Prostate gland (tissue), 2 donors: ENCODE results near the gene ZMPSTE24. TPM values are rescaled to one million over a fixed set of nuclear protein-coding genes. Genes with fewer than 3 reads are reported as not detected.
"Not testable (repeated sequence)": the region's sequence is repeated elsewhere in the genome, so short reads cannot be mapped to it uniquely, and the experiment has no call there.

ENCODE experiments used
- DNase-seq: peaks from one replicate; pipeline ENCODE4 v3.0.0-alpha.2; 2019; ENCODE audit warnings: low spot score
- H3K27ac ChIP-seq, 2 donors: fragments of 200-600 bp; sonication (generic); 2 replicates each; pipeline ENCODE4 v1.5.1; 2017 to 2019
- H3K27me3 ChIP-seq: fragments of 200-600 bp; sonication (generic); replicated peaks from 2 replicates; pipeline ENCODE4 v1.5.1; 2019; ENCODE audit not compliant: insufficient read depth
- H3K36me3 ChIP-seq, 2 donors: fragments of 200-600 bp; sonication (generic); 1 replicate in 1 of 2; 2 replicates in 1 of 2; pipeline versions ENCODE4 v1.5.1 to v1.8.1; 2017 to 2019
- H3K4me1 ChIP-seq: fragments of 200-600 bp; sonication (generic); replicated peaks from 2 replicates; pipeline ENCODE4 v1.5.1; 2019
- H3K4me3 ChIP-seq, 2 donors: fragments of 200-600 bp; sonication (generic); 2 replicates each; pipeline ENCODE4 v1.5.1; 2017 to 2019
- H3K9me3 ChIP-seq: fragments of 200-600 bp; sonication (generic); 2 replicates; pipeline ENCODE4 v1.5.1; 2017
- POLR2A ChIP-seq: fragments of 450-650 bp; IDR thresholded peaks from one replicate; pipeline ENCODE4 v1.6.1; 2016; ENCODE audit warnings: antibody characterized with exemption, mild to moderate bottlenecking
- POLR2AphosphoS5 ChIP-seq: sonication (generic); formaldehyde crosslinking; IDR thresholded peaks from one replicate; pipeline ENCODE4 v1.6.1; 2017; ENCODE audit warnings: antibody characterized with exemption
- WGBS: methylation state at CpG from one replicate; pipeline ENCODE4 v1.1.5; 2018; 5-methylcytosine and 5-hydroxymethylcytosine counted together
- intact Hi-C: fragments of 100-400 bp; cut with DNase I; formaldehyde crosslinking; loops from one replicate; pipeline ENCODE4 v1.14.2; 2022
- total RNA-seq, 2 donors: library from RNA; depleted of rRNA; stranded (reverse); fragments of >200 nt; gene quantifications; one replicate each; pipeline ENCODE4 v1.1.0, GENCODE V29; 2016
- TF ChIP-seq, protein P1 (sequence below), 4 experiments: fragments of 200-600 bp in 2 of 4; fragments of 450-650 bp in 2 of 4; sonication (generic) in 2 of 4; IDR thresholded peaks; 1 replicate in 3 of 4; 2 replicates in 1 of 4; pipeline ENCODE4 v1.5.1; 2016 to 2019; ENCODE audit warnings: antibody characterized with exemption in 4 of 4, mild to moderate bottlenecking in 2 of 4, moderate library complexity in 2 of 4

Gene ZMPSTE24
- total RNA-seq: 10 to 100 TPM; 32.8 to 57.7 TPM

DNA sequence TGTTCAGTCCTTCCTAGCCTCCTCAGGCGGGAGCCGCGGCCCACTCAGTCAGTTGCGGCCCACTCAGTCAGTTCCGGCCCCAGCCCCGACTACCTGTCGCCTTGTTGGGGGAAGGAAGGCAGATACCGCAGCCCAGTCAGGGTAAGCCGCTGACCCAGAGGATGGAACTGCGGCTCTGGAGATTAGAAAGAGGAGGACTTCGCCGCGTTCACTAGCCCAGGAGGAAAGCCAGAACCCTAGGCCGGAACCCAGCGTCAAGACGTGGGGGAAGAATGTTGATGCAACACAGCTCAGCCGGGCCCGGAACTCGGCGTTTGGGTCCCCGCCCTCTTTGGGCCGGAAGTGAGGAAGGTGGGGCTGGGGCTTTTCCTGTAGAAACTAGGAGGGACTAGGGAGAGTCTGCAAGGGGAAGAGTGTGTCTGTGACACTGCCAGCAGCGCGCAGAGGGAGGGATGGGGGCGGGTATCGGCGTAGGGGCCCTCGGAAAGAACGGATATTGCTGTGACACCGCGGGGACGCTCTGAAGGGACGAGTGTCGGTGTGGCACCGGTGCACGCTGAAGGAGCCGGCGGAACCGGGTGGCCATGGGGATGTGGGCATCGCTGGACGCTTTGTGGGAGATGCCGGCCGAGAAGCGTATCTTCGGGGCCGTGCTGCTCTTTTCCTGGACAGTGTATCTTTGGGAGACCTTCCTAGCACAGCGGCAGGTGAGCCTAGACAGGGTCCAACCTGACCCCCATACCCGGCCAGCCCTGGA lies at the start of gene ZMPSTE24:
ZMPSTE24 (plus strand) TSS at position 549 of the 757 bp plus-strand sequence; CDS start at position 585, 36 bp downstream.
- WGBS: under 1% methylated on average over 48 of the region's 48 CpGs
- Histone ChIP-seq H3K27ac (peak within 1 kb of the TSS; percentile 89 to 93), H3K36me3 (peaks cover 0 to 13% of the 10 kb centered on the region in 2 donors), H3K27me3 (no peaks in the 10 kb centered on the region), H3K9me3 (no peaks in the 10 kb centered on the region), H3K4me3 (peak within 1 kb of the TSS; percentile 67 to 68), H3K4me1 (no peaks in the 10 kb centered on the region)
- peak; percentile 94 for DNase-seq
- intact Hi-C loops: loop anchor here (5.0 kb wide), 1 partner anchor 96 kb away; the partner anchor contains the start of gene RLF
- TF ChIP-seq POLR2AphosphoS5 (peak; percentile 92), POLR2A (peak; percentile 35)
- TF ChIP-seq, protein P1, sequence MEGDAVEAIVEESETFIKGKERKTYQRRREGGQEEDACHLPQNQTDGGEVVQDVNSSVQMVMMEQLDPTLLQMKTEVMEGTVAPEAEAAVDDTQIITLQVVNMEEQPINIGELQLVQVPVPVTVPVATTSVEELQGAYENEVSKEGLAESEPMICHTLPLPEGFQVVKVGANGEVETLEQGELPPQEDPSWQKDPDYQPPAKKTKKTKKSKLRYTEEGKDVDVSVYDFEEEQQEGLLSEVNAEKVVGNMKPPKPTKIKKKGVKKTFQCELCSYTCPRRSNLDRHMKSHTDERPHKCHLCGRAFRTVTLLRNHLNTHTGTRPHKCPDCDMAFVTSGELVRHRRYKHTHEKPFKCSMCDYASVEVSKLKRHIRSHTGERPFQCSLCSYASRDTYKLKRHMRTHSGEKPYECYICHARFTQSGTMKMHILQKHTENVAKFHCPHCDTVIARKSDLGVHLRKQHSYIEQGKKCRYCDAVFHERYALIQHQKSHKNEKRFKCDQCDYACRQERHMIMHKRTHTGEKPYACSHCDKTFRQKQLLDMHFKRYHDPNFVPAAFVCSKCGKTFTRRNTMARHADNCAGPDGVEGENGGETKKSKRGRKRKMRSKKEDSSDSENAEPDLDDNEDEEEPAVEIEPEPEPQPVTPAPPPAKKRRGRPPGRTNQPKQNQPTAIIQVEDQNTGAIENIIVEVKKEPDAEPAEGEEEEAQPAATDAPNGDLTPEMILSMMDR (IDR thresholded peaks at IDR 0.05): peak in 2 of 4 experiments; percentile 10 to 17

DNA sequence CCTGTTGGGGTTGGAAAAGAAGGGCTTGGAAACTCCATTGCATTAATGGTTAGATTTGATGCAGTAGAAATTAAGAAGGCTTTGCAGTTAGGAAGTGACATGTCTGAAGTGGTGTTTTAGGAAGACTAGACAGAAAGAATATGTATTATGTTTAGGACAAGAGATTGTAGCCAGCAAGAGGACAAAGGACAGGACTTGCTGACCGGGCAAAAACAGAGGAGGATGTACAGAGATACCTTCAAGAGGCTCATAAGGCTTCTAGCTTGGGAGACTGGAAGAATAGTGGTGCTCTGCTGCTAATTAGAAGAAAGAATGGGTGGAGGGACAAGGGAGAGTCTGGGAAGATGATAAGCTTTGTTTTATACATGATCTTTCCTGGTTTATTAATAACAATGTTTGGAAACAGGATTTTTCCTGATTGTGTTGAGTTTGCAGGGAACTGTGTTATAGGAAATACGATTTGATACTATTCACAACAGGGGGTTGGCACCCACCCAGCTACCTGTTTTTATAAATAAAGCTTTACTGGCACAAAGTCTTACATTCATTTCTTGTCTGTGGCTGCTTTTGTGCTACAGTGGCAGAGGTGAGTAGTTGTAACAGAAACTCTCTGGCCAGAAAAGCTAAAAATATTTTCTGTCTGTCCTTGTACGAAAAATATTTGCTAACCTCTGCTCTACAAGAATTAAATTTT lies 47.4 kb upstream of the ZMPSTE24 start:
- WGBS: 89% methylated on average over 3 of the region's 3 CpGs
- TF ChIP-seq, protein P1 (IDR thresholded peaks at IDR 0.05): no peak
- TF ChIP-seq POLR2A (no peak), POLR2AphosphoS5 (no peak)
- H3K27me3 ChIP-seq: no peaks in the 10 kb centered on the region
- no peaks in the 10 kb centered on the region for H3K36me3 ChIP-seq
- H3K4me1 ChIP-seq: no peaks in the 10 kb centered on the region
- no peaks in the 10 kb centered on the region for H3K9me3 ChIP-seq
- H3K4me3 ChIP-seq: no peak overlapping the region
- intact Hi-C loops: no loop called here
- H3K27ac ChIP-seq: no peak overlapping the region
- DNase-seq: no peak

DNA sequence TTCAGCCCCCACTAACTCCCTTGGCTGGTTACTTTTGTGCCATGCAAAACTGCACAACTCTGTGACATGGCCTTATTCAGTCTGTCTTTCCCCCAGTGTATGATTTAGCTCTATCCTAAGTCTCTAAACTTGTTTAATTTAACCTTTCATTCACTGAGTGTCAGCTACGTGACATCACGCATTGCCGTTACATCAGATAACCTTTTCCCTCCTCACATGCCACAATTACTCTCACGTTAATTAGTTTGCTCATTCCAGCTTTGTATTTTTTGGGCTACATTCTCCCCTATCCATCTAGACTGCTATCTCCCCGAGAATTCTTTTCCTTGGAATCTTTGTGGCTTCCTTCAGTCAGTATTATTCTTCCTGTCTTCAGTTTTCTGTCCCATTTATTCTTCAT lies 39.7 kb upstream of the ZMPSTE24 start:
- Histone ChIP-seq H3K36me3 (no peaks in the 10 kb centered on the region), H3K9me3 (no peaks in the 10 kb centered on the region), H3K27ac (no peak overlapping the region), H3K4me1 (no peaks in the 10 kb centered on the region), H3K4me3 (no peak overlapping the region), H3K27me3 (no peaks in the 10 kb centered on the region)
- DNase-seq: no peak
- 93% methylated on average over 5 of the region's 5 CpGs for WGBS
- intact Hi-C loops: no loop called here
- TF ChIP-seq, protein P1 (IDR thresholded peaks at IDR 0.05): no peak
- TF ChIP-seq POLR2A (no peak), POLR2AphosphoS5 (no peak)

DNA sequence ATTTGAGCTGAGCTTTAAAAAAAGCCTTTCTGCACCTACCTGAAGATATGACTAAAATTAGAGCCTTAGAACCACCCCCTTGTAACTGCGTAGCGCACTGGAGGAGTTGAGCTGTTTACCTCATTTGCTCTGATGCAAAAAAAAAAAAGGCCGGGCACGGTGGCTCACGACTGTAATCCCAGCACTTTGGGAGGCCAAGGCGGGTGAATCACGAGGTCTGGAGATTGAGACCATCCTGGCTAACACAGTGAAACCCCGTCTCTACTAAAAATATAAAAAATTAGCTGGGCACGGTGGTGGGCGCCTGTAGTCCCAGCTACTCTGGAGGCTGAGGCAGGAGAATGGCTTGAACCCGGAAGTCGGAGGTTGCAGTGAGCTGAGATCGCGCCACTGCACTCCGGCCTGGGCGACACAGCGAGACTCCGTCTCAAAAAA lies 36.5 kb upstream of the ZMPSTE24 start:
- H3K36me3 ChIP-seq, H3K4me3 ChIP-seq, H3K4me1 ChIP-seq, H3K9me3 ChIP-seq, H3K27me3 ChIP-seq, intact Hi-C loops, DNase-seq, H3K27ac ChIP-seq: not testable (repeated sequence)
- 94% methylated on average over 18 of the region's 18 CpGs for WGBS

DNA sequence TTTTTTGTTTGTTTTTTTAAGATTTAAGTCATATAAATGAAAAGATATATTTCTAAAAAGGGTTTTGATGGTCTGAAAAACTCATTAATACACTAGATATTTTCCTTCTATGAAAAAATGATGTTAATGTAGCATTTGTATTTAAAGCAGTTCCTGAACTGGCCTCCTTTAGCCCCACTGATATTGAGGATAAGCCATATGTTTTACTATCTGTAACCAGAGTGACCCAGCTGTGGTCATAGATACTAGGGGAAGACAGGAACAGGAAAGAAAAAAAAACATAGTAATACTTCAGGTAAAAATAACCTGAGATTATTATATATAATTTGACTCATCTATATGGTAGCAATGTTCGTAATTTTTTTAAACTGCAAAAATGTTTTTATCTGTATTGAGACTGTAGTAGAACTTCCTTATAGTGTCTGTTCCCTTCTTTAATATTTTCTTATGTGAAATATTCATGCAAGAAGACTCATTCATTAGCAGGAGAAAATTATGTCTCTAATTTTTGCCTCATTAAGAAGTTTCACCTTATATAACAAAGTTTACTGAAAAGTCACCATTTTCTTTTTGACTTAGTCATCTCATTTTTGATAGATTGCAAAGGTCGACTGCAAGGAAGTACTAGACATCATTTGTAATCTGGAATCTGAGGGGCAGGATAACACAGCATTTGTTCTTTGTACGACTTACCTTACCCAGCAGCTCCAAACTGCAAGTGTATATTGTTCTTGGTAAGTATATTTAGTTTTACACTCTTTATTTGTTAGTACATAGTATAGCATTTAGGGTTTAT lies 35.9 kb upstream of the ZMPSTE24 start:
- H3K9me3 ChIP-seq: no peaks in the 10 kb centered on the region
- no peaks in the 10 kb centered on the region for H3K36me3 ChIP-seq
- H3K27ac ChIP-seq: no peak overlapping the region
- no peaks in the 10 kb centered on the region for H3K27me3 ChIP-seq
- intact Hi-C loops: no loop called here
- DNase-seq: no peak
- WGBS: 76% methylated on average over 3 of the region's 3 CpGs
- TF ChIP-seq, protein P1 (IDR thresholded peaks at IDR 0.05): no peak
- no peak for TF ChIP-seq POLR2A
- TF ChIP-seq POLR2AphosphoS5: no peak
- H3K4me3 ChIP-seq: no peak overlapping the region
- no peaks in the 10 kb centered on the region for H3K4me1 ChIP-seq
